Thoracic aorta (tissue), 2 donors: Measurements from ENCODE around the gene SH3GL2. TPM values are rescaled to one million over a fixed set of nuclear protein-coding genes. Genes with fewer than 3 reads are reported as not detected.

ENCODE experiments used
- ATAC-seq: fragments of 150-250 bp; one replicate; pipeline ENCODE4 v1.8.0; 2017; ENCODE audit warnings: low read depth; ENCODE audit not compliant: insufficient number of reproducible peaks, low FRiP score
- DNase-seq: peaks from one replicate; pipeline ENCODE4 v3.0.0-alpha.2; 2020; ENCODE audit warnings: low spot score
- H3K27ac ChIP-seq, 2 donors: fragments of 200-600 bp; sonication (generic); 1 replicate in 1 of 2; 2 replicates in 1 of 2; pipeline ENCODE4 v1.5.1; 2016; ENCODE audit warnings: mild to moderate bottlenecking in 2 of 2, moderate library complexity in 2 of 2
- H3K27me3 ChIP-seq: fragments of 200-600 bp; sonication (generic); replicated peaks from 2 replicates; pipeline ENCODE4 v1.6.0; 2016; ENCODE audit warnings: mild to moderate bottlenecking; ENCODE audit not compliant: insufficient read depth
- H3K36me3 ChIP-seq: fragments of 200-600 bp; sonication (generic); one replicate; pipeline ENCODE4 v1.5.1; 2016
- H3K4me1 ChIP-seq, 2 donors: fragments of 200-600 bp; sonication (generic); 1 replicate in 1 of 2; 2 replicates in 1 of 2; pipeline versions ENCODE4 v1.5.1 to v1.6.0; 2016; ENCODE audit warnings: low read depth in 2 of 2, mild to moderate bottlenecking in 1 of 2; ENCODE audit not compliant: control insufficient read depth in 1 of 2
- H3K4me3 ChIP-seq: fragments of 200-600 bp; sonication (generic); 2 replicates; pipeline ENCODE4 v1.5.1; 2016; ENCODE audit warnings: mild to moderate bottlenecking
- H3K9me3 ChIP-seq: fragments of 200-600 bp; sonication (generic); 2 replicates; pipeline ENCODE4 v1.5.1; 2016
- CTCF ChIP-seq: fragments of 200-600 bp; sonication (generic); IDR thresholded peaks from one replicate; pipeline ENCODE4 v1.5.1; 2019; ENCODE audit warnings: antibody characterized with exemption
- total RNA-seq, 2 donors: library from RNA; depleted of rRNA; stranded (reverse); fragments of >200 nt; gene quantifications; one replicate each; pipeline versions ENCODE4 v1.1.0 to v1.2.3, GENCODE V29; 2016

The SH3GL2 gene
- total RNA-seq, 2 donors from 2014 or later: not detected

- Histone ChIP-seq H3K4me3 (no peak overlapping the region), H3K27ac (no peak overlapping the region), H3K36me3 (no peaks in the 10 kb centered on the region), H3K9me3 (no peaks in the 10 kb centered on the region), H3K4me1 (no peaks in the 10 kb centered on the region), H3K27me3 (no peaks in the 10 kb centered on the region)
- TF ChIP-seq CTCF: no peak
- DNase-seq: no peak
- no peak for ATAC-seq
Observed at GRCh38 chr9:17772223-17772622, 193.4 kb downstream of the SH3GL2 start.

- H3K4me1 ChIP-seq: no peaks in the 10 kb centered on the region
- H3K27ac ChIP-seq: no peak overlapping the region
- H3K27me3 ChIP-seq: no peaks in the 10 kb centered on the region
- no peak for ATAC-seq
- no peaks in the 10 kb centered on the region for H3K9me3 ChIP-seq
- TF ChIP-seq CTCF: no peak
- no peaks in the 10 kb centered on the region for H3K36me3 ChIP-seq
- no peak for DNase-seq
- H3K4me3 ChIP-seq: no peak overlapping the region
Observed at GRCh38 chr9:17775656-17776055, 196.8 kb downstream of the SH3GL2 start.

- Histone ChIP-seq H3K4me3 (no peak overlapping the region), H3K27me3 (no peaks in the 10 kb centered on the region), H3K36me3 (no peaks in the 10 kb centered on the region), H3K4me1 (no peaks in the 10 kb centered on the region), H3K9me3 (no peaks in the 10 kb centered on the region), H3K27ac (no peak overlapping the region)
- ATAC-seq: no peak
- no peak for DNase-seq
- no peak for TF ChIP-seq CTCF
Observed at GRCh38 chr9:17776735-17777134, 197.9 kb downstream of the SH3GL2 start.

- no peaks in the 10 kb centered on the region for H3K4me1 ChIP-seq
- no peaks in the 10 kb centered on the region for H3K9me3 ChIP-seq
- DNase-seq (no peak), ATAC-seq (no peak)
- no peak overlapping the region for H3K4me3 ChIP-seq
- H3K27me3 ChIP-seq: no peaks in the 10 kb centered on the region
- H3K36me3 ChIP-seq: no peaks in the 10 kb centered on the region
- no peak overlapping the region for H3K27ac ChIP-seq
- no peak for TF ChIP-seq CTCF
Observed at GRCh38 chr9:17777465-17777864, 198.6 kb downstream of the SH3GL2 start.

- H3K27ac ChIP-seq: no peak overlapping the region
- H3K4me3 ChIP-seq: no peak overlapping the region
- DNase-seq: no peak
Observed at GRCh38 chr9:17782430-17783149, 203.7 kb downstream of the SH3GL2 start.

More at GRCh38 chr9:17782430-17783149, 203.7 kb downstream of the SH3GL2 start:
- no peak for ATAC-seq
- TF ChIP-seq CTCF: no peak
- Histone ChIP-seq H3K27me3 (no peaks in the 10 kb centered on the region), H3K4me1 (no peaks in the 10 kb centered on the region), H3K9me3 (no peaks in the 10 kb centered on the region), H3K36me3 (no peaks in the 10 kb centered on the region)
